Lung (tissue), 12 donors: Measurements from ENCODE around the gene ASTN2. TPM values are rescaled to one million over a fixed set of nuclear protein-coding genes. Genes with fewer than 3 reads are reported as not detected.

Experiments
- ATAC-seq: fragments of 200-7000 bp; cut with Tn5 transposase; one replicate; pipeline ENCODE4 v1.9.1; 2020; ENCODE audit warnings: moderate number of reproducible peaks; ENCODE audit not compliant: insufficient read depth, low FRiP score
- DNase-seq, 3 donors: peaks; one replicate each; pipeline ENCODE4 v3.0.0-alpha.2; 2013 to 2017
- H3K27ac ChIP-seq, 2 donors: one replicate each; pipeline ENCODE4 v1.5.1; 2013; ENCODE audit warnings: mild to moderate bottlenecking in 2 of 2, moderate library complexity in 2 of 2, control low read depth in 1 of 2, inconsistent platforms in 1 of 2, low read depth in 1 of 2, low read length in 1 of 2
- H3K27me3 ChIP-seq, 3 donors: one replicate each; pipeline ENCODE4 v1.5.1; 2013; ENCODE audit warnings: low read length in 2 of 3; ENCODE audit not compliant: control insufficient read depth in 3 of 3, insufficient read depth in 3 of 3
- H3K36me3 ChIP-seq, 4 donors: one replicate each; pipeline ENCODE4 v1.5.1; 2013; ENCODE audit warnings: low read length in 4 of 4, mild to moderate bottlenecking in 1 of 4, moderate library complexity in 1 of 4; ENCODE audit not compliant: control insufficient read depth in 4 of 4, insufficient read depth in 4 of 4
- H3K4me1 ChIP-seq, 5 donors: one replicate each; pipeline ENCODE4 v1.5.1; 2013; ENCODE audit warnings: low read length in 5 of 5, mild to moderate bottlenecking in 2 of 5, moderate library complexity in 1 of 5; ENCODE audit not compliant: control insufficient read depth in 5 of 5, insufficient read depth in 5 of 5
- H3K4me3 ChIP-seq: one replicate; pipeline ENCODE4 v1.5.1; 2013; ENCODE audit warnings: mild to moderate bottlenecking, control low read depth, moderate library complexity
- H3K9ac ChIP-seq, 2 donors: one replicate each; pipeline ENCODE4 v1.5.1; 2013; ENCODE audit warnings: low read length in 2 of 2, control low read depth in 1 of 2; ENCODE audit not compliant: insufficient read depth in 1 of 2
- H3K9me3 ChIP-seq, 4 donors: one replicate each; pipeline ENCODE4 v1.5.1; 2013; ENCODE audit warnings: low read length in 3 of 4, mild to moderate bottlenecking in 1 of 4, moderate library complexity in 1 of 4; ENCODE audit not compliant: control insufficient read depth in 4 of 4, insufficient read depth in 3 of 4
- WGBS, 2 donors: extraction: QIAGEN DNeasy Blood & Tissue Kit; methylation state at CpG; one replicate each; pipeline ENCODE4 v1.1.7; 2013; 5-methylcytosine and 5-hydroxymethylcytosine counted together
- polyA plus RNA-seq, 2 donors: library from polyadenylated mRNA; stranded (reverse); fragments of 200-250 nt; gene quantifications; one replicate each; pipeline ENCODE4 v1.2.1, GENCODE V29; 2013
- total RNA-seq, 2 donors: library from RNA; depleted of rRNA in 1 of 2; stranded (reverse); fragments of >200 nt in 1 of 2; gene quantifications; one replicate each; pipeline ENCODE4 v1.2.1, GENCODE V29; 2014 to 2021
- TF ChIP-seq, protein P1 (sequence below): IDR thresholded peaks from 2 replicates; pipeline ENCODE4 v1.5.1; 2012; ENCODE audit warnings: mild to moderate bottlenecking; ENCODE audit errors: control extremely low read depth, extremely low read depth
- donor health status: control.
- donor health status: control.
- donor health status: Bipolar disorder and iron deficiency.
- donor health status: healthy.
- donor health status: DM: yes; HTN: yes; CAD: no.

Gene ASTN2
- total and polyA plus RNA-seq, 4 donors, result 1.4 to 7.0 (median 3.3) TPM

DNA sequence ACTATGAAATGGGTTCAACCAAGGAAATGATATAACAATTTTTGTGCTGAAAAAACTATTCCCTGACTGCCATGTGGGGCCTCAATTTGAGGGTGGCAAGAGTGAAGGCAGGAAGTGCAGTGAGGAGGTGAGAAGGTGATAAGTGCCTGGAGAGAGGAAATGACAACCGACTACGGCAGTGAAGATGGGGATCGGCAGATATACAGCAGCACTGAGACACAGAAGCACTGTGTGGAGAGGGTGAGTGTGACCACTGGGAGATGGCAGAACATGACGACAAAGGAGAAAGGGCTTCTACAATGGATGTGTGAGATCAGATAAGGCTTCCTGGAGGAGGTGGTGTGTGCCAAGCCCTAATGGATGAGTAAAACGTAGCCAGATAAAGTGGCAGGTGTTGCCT lies 456.0 kb downstream of the ASTN2 start:
- Histone ChIP-seq H3K27me3 (peaks cover 0 to 5% (median 0%) of the 10 kb centered on the region in 3 donors), H3K4me1 (no peaks in the 10 kb centered on the region), H3K27ac (no peak overlapping the region), H3K36me3 (no peaks in the 10 kb centered on the region), H3K9ac (no peak overlapping the region), H3K4me3 (no peak overlapping the region), H3K9me3 (no peaks in the 10 kb centered on the region)
- ATAC-seq (no peak), DNase-seq (no peak)
- TF ChIP-seq, protein P1, sequence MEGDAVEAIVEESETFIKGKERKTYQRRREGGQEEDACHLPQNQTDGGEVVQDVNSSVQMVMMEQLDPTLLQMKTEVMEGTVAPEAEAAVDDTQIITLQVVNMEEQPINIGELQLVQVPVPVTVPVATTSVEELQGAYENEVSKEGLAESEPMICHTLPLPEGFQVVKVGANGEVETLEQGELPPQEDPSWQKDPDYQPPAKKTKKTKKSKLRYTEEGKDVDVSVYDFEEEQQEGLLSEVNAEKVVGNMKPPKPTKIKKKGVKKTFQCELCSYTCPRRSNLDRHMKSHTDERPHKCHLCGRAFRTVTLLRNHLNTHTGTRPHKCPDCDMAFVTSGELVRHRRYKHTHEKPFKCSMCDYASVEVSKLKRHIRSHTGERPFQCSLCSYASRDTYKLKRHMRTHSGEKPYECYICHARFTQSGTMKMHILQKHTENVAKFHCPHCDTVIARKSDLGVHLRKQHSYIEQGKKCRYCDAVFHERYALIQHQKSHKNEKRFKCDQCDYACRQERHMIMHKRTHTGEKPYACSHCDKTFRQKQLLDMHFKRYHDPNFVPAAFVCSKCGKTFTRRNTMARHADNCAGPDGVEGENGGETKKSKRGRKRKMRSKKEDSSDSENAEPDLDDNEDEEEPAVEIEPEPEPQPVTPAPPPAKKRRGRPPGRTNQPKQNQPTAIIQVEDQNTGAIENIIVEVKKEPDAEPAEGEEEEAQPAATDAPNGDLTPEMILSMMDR, result no peak
- 16 to 21% methylated on average over 5 of the region's 5 CpGs for WGBS, 2 donors

DNA sequence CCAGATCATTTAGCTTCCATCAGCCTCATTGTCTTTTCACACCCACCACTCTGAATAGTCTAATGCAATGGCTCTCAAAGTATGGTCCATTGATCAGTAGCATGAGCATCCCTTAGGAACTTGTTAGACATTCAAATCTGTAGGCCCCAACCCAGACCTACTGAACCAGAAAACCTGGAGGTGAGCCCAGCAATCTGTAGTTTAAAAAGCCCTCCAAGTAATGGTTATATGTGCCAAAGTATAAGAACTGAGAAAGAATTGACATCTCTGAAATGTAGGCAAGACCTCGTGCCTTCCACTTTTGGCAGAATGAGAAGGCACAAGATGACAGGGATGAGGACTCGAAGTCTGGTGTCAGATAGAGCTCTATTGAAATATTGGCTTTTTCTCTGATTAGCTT lies 460.1 kb downstream of the ASTN2 start:
- H3K9me3 ChIP-seq, result no peaks in the 10 kb centered on the region
- no peak overlapping the region for H3K9ac ChIP-seq
- H3K4me1 ChIP-seq, result no peaks in the 10 kb centered on the region
- DNase-seq, result no peak
- H3K27ac ChIP-seq, result no peak overlapping the region
- ATAC-seq, result no peak
- peaks cover 0 to 5% (median 0%) of the 10 kb centered on the region in 3 donors for H3K27me3 ChIP-seq
- WGBS, 2 donors, result 71 to 91% methylated on average over 2 of the region's 2 CpGs
- no peaks in the 10 kb centered on the region for H3K36me3 ChIP-seq
- TF ChIP-seq, protein P1, result no peak
- no peak overlapping the region for H3K4me3 ChIP-seq

DNA sequence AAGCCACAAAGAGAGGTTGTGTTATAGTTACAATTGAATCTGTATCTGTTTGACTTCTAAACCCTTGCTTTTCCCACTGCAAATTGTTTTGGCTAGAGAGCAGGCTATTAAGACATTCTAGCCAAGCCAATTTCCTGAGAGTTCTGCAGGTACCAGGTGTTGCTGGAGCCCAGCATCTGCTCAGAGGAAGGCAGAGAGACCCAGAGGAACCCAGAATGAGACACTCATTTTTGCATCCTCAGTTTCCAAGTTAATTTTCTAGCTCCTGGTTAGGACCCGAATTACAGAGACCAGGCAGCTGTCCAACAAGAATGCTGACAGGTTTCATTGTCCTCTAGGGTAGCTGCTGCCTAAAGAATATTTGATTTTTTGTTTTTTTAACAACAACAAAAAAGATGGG lies 461.6 kb downstream of the ASTN2 start:
- H3K4me3 ChIP-seq, result no peak overlapping the region
- TF ChIP-seq, protein P1, result no peak
- 55 to 68% methylated on average over 1 of the region's 1 CpG for WGBS, 2 donors

DNA sequence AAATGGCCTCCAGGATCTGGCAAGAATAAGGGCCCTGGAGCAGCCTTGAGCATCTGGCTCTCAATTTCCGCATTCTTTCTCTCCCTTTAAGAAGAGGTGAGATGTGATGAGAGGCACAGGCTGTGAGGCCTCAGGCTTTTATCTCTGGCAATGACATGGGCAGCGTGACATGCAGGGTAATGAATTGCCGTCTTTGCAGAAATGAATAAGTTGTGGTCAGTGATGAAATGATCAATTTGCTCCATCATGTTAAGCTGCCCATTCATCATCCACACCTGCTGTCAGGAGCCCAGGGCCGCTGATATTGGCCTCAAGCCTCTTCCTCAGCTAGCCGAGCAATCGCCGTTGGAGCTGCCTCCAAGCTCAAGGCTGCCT lies 462.4 kb downstream of the ASTN2 start:
- ATAC-seq (no peak), DNase-seq (no peak)
- no peak overlapping the region for H3K27ac ChIP-seq
- no peak overlapping the region for H3K4me3 ChIP-seq
- 70 to 86% methylated on average over 7 of the region's 7 CpGs for WGBS, 2 donors
- TF ChIP-seq, protein P1, result no peak
- no peak overlapping the region for H3K9ac ChIP-seq
- no peaks in the 10 kb centered on the region for H3K9me3 ChIP-seq
- no peaks in the 10 kb centered on the region for H3K36me3 ChIP-seq
- H3K27me3 ChIP-seq, result no peaks in the 10 kb centered on the region
- H3K4me1 ChIP-seq, result no peaks in the 10 kb centered on the region

More for the DNA sequence above, 461.6 kb downstream of the ASTN2 start:
- Histone ChIP-seq H3K27ac (no peak overlapping the region), H3K27me3 (no peaks in the 10 kb centered on the region), H3K9me3 (no peaks in the 10 kb centered on the region), H3K9ac (no peak overlapping the region), H3K36me3 (no peaks in the 10 kb centered on the region), H3K4me1 (no peaks in the 10 kb centered on the region)
- DNase-seq (no peak), ATAC-seq (no peak)
